AG09309 (cell line): Measurements from ENCODE around the gene MINDY3.

Source experiments
- DNase-seq: peaks from one replicate; pipeline ENCODE4 v3.0.0-alpha.2; 2010; ENCODE audit warnings: low read depth
- H3K4me3 ChIP-seq: 2 replicates; pipeline ENCODE4 v1.5.1; 2011; ENCODE audit warnings: mild to moderate bottlenecking, low read depth, low read length, moderate library complexity; ENCODE audit not compliant: control insufficient read depth
- TF ChIP-seq, protein P1 (sequence below): IDR thresholded peaks from 2 replicates; pipeline ENCODE4 v1.5.1; 2011; ENCODE audit warnings: mild to moderate bottlenecking, low read depth, low read length, inconsistent platforms; ENCODE audit not compliant: insufficient read depth, control insufficient read depth; ENCODE audit errors: missing control alignments

MINDY3 gene

DNA sequence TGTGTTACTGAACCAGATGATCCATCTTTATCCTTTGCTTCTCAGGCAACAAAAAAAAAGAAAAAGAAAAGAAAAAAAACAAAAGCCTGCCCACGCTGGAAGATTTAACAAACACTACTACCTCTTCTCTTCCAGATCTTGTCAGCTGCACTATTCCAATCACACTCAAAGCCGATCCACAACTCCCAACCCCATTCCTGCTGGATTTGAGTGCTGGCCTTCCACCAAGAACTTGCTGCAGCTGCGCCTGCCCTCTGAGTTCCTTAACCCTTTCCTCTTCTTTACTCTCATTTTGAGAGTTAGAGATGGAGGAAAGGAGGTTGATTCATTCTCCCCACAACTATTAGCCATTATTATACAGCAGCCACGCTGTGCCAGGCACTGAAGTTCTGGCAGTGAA, 124.5 kb downstream of the MINDY3 start:
- H3K4me3 ChIP-seq: no peak overlapping the region
- no peak for DNase-seq
- TF ChIP-seq, protein P1, sequence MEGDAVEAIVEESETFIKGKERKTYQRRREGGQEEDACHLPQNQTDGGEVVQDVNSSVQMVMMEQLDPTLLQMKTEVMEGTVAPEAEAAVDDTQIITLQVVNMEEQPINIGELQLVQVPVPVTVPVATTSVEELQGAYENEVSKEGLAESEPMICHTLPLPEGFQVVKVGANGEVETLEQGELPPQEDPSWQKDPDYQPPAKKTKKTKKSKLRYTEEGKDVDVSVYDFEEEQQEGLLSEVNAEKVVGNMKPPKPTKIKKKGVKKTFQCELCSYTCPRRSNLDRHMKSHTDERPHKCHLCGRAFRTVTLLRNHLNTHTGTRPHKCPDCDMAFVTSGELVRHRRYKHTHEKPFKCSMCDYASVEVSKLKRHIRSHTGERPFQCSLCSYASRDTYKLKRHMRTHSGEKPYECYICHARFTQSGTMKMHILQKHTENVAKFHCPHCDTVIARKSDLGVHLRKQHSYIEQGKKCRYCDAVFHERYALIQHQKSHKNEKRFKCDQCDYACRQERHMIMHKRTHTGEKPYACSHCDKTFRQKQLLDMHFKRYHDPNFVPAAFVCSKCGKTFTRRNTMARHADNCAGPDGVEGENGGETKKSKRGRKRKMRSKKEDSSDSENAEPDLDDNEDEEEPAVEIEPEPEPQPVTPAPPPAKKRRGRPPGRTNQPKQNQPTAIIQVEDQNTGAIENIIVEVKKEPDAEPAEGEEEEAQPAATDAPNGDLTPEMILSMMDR: no peak

DNA sequence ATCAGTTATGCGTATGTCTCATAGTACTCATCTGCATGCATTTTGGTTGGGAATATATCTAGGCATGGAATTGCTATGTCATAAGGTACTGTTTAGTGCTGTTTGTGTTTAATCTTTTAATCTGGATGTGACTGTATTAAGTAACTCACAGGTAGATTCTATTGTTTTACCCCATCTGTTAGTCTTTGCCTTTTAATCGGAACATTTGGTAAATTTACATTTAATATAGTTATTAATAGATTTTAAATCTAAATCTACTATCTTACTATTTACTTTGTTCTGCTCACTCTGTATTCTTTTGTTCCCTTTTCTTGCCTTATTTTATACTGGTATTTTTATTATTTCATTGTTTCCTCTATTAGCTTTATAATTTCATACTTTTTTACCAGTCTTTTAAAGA, 130.0 kb downstream of the MINDY3 start:
- no peak overlapping the region for H3K4me3 ChIP-seq
- DNase-seq: no peak
- TF ChIP-seq, protein P1: no peak

DNA sequence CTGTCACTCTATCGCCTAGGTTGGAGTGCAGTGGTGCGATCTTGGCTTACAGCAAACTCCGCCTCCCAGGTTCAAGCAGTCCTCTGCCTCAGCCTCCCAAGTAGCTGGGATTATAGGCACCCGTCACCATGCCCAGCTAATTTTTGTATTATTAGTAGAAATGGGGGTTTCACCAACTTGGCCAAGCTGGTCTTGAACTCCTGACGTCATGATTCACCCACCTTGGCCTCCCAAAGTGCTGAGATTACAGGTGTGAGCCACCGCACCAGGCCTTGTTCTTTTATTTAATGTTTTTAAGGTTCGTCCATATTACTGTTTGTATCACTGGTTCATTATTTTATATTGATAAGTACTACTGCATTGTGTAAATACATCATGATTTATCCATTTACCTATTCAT, 130.4 kb downstream of the MINDY3 start:
- TF ChIP-seq, protein P1: no peak
- DNase-seq: no peak
- no peak overlapping the region for H3K4me3 ChIP-seq
